HG02642 (cell line): ENCODE measurements around the gene PIP5K1B.

Experiments used
- ATAC-seq: cut with Tn5 transposase; IDR thresholded peaks from one replicate; pipeline ENCODE4 v1.9.1; 2021; ENCODE audit warnings: mild to moderate bottlenecking; ENCODE audit not compliant: unreplicated experiment, poor library complexity

The PIP5K1B gene

DNA sequence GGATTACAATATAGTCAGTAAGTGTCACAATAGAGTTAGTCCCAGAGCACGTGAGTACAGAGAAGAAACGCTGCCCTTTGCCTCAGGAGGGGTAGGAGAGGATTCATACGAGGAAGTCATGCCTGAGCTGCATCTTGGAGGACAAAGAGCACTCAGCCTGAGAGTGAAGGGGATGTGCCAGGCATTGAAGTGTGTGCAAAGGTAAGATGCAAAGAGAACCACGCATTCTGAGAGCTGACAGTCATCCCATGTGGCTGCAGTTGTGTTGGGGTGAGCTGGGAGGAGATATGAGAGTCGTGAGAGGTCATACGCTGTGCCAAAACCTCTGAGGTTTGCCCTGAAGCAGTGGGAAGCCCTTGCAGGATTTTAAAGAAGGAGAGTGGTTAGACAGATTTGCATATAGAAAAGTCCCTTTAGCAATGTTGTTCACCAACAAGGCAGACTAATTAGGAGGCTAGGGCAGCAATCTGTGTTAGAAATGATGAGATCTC, 97.5 kb downstream of the PIP5K1B start:
- ATAC-seq = peak; percentile 97

GRCh38 chr9:68804911-68805889, 100.2 kb downstream of the PIP5K1B start:
- ATAC-seq = no peak

DNA sequence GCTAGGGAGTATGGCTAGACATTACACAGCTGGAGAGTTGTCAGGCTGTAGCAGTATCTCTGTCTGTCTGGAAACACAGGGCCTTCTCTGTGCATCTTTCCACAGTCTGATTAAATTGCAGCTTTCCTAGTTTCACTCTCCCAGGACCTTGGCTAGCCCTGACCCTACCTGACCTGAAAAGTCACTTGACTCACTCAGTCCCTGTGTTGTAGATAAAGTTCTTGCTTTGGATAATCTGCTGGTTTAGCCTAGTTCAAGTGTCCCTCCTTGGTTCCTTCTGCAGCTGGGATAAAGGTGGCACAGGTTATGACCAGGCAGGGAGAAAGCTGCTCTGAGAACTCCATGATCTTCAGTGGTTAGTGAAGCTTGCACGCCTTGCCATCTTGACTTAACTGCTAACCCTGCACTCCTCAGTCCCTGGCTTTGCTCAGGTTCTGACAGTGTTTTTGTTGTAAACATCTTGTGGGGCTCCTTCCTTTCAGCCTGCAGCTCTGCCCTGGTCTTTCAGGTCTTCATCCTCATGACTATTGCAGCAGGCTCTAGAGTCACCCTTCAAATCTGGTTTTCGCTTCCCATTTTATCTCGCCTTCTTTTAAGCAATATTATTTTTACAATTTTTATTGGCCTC, 101.0 kb downstream of the PIP5K1B start:
- ATAC-seq = no peak

DNA sequence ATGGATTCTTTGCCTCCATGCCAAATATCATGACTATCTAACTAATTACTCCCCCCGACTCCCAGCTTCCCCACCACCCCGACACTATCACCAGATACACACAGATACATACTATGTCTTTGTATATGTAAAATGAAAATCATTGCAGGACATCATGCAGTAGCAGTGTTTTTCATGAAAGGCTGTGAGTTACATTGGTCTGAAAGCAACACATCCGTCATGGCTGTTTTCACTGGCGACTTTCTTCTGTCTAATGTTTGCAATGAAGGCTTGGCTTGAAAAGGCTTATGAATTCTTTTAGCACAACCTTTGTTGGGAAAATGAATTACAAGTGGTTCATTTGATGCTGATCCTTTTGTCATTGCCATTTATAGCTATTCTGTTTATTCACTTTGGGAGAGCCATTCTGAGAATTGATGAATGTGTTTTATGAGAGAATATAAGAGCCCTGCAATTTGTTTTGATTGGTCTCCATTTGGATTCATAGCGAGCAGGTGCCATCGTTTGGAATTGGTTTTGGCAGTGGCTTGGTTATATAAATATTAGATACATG, 103.4 kb downstream of the PIP5K1B start:
- no peak for ATAC-seq

DNA sequence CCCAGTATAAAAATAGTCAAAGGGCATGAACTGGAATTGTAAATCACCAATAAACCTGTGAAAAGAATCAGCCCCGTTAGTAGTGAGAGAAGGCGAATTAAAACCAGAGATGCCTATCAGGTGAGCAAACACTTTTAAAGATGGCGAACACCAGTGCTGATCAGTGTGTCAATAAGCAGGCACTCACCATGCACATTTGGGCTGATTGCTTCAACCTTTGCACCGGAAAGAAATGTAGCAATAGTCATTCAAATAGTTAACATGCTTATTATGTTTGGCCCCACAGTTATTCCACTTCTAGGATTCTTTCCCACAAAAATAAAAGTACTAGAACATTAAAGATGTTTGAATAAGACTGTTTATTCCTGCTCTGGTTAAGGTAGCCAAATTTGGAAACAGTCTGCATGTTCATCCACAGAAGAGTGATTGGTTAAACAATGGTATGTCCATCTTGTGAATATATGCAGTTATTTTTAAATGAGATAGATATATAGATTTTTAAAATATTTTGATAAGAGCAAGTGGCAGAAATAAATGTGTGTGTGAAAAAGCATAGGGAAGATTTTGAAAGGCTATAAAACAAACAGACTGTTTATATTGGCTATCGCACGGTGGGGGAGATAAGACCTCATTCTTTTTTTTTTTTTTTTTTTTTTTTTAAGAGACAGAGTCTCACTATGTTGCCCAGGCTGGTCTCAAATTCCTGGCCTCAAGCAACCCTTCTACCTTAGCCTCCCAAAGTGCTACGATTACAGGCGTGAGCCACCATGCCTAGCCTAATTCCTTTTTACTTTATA, 112.2 kb downstream of the PIP5K1B start:
- no peak for ATAC-seq

GRCh38 chr9:68819065-68819464, 114.0 kb downstream of the PIP5K1B start:
- ATAC-seq = no peak

DNA sequence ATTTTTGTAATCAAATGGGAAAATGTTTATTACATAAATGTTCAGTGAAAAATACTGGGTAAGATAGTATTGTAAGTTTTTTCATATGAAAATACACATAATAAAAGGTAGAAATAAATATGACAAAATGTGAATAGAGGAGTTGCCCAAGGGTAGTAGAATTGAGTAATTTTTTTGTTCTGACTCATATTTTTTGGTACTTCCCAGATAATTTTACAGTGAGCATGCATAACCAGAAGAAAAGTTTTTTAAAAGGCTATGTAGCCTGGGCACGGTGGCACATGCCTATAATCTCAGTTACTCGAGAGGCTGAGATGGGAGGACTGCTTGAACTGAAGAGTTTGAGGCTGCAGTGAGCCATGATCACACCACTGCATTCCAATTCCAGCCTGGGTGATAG, 116.9 kb downstream of the PIP5K1B start:
- ATAC-seq = no peak

DNA sequence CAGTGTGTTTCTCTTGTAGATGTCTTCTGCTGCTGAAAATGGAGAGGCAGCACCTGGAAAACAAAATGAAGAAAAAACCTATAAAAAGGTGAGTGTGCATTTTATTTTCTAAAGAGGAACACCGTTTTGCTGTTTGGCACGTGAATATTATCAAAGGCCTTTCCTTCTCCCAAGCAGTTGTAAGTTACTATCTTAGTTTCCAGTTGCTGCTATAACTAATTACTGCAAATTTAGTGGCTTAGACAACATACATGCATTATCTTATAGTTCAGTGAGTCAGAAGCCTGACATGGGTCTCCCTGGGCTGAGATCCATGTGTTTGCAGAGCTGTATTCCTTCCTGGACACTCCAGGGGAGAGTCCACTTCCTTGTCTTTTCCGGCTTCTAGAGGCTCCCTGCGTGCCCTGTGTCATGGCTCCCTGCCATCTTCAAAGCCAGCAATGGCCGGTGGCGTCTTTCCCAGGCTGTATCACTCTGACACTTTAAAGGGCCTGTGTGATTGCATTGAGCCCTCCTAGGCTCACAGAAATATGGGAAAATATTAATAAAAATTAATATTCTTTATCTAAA, 117.6 kb downstream of the PIP5K1B start:
- ATAC-seq = no peak

- ATAC-seq = no peak
These were observed 120.9 kb downstream of the PIP5K1B start for GRCh38 chr9:68825762-68826472.

DNA sequence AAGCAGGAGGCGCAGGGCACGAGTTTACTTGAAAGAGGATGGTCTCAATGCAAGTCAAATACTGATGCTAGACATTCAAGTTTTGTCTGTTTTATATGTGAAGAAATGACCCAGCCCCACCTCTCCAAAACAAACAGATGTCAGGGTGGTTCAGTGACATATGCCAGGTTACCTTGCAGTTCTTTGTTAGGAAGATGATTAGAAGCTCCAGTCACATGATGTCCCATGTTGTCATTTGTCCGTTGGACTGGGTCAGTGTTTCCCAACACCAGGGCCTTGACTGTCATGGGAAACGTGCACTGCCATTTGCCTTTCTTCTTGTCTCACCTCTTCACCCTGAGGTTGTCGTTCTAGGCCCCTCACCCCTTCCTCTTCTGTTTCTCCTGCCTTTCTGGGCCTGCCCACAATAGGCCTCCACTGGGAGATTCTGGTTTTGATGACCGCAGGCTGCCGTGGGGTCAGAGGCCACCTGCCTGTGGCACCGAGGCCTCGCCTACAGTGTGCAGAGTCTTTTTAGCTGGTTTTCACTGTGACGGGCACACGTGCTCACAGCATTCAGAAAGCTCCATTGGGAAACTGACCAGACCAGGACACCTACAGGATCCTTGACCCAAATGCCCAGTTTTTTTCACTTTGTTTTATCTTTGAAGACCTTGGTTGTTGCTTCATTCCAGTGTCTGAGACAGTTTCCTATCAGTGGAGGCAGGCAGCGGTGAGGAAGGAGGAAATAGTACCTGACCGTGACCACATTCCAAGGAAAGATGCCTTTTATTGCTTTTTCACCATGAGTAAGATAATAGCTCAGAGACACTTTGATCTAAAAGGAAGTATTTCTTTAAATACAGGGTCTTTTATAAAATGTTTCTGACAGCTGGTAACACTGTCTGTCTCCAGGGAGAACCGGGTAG, 123.1 kb downstream of the PIP5K1B start:
- no peak for ATAC-seq

DNA sequence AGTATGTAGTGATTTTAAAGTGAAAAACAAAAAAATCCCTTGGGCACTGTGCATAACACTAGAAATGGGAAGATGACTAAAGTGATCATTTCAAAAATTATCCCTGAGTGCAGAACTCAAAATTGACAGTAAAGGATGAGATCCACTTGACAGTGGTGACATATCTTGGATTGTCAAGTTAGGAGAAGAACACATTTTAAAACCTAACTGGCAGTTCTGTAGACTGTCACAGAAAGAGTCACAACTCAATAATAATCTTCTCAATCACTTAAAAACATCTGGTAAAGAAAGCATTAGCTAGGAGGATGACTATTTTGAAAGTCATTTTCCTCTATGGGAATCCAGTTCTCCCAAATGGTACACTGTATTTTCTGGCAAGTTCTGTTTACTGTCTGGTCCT, 127.1 kb downstream of the PIP5K1B start:
- no peak for ATAC-seq

DNA sequence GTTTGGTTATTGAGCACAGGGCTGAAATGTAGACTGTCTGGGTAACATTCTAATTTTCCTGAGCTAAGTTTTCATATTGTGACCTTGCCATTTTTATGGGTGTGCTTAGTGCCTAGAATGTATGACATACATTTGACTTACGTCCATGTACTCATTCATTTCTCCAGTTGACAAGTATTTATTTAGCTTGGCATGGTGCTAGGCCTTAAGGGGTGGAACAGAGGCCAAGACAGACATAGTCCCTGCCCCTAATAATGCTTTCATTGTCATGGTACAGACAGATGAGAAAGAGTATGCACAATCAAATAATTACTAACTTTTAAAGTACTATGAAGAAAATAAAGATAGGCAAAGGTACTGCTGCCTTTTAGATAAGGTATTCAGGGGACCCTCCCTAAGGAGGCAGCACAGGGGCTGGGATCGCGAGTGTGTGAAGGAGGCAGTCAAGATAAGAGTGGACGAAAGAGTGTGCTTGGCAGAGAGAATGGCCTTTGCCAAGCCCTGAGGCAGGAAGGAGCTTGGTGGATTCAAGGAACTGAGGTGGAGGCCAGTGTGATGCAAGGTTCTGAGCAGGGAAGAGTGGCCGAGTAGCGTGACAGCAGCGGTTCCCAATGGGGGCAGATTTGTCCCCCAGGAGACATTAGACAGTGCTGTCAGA, 128.0 kb downstream of the PIP5K1B start:
- no peak for ATAC-seq

- ATAC-seq = no peak
These were observed 130.0 kb downstream of the PIP5K1B start for GRCh38 chr9:68834931-68835520.

DNA sequence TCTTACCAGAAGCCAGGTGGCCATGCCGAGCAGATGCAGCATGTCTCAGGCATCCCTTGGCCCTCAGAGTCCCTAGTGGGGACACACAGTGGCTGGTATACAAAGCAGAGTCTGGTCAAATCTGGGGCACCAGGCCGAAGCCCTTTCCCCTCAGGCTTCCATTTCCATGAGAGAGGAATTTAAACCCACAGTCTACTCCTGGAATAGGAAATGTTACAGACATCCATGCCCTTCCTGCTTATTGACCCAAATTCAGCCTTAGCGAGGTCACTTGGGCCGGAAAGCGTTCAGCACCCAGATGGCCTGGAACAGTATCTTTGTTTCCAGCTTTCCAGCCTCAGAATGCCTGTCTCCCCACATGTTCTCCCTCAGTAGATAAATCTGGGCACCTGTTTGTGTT, 131.7 kb downstream of the PIP5K1B start:
- no peak for ATAC-seq

DNA sequence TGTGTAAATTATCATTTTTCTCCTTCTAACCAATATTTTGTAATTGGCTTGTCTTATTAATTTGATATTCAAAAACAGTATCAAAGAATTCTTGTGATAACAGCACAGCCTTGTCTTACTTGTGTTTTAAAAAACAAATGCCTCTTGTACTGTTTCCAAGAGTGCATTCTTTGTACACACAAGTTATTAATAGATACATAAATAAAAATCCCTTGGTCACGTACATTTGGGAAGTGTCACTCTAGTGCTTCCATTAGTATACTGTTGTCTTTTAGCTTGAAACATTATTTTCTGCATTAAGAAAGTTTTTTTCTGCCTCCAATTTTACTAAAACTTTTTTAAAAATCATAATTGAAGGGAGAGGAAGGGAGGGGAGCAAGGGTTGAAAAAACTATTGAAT, 133.2 kb downstream of the PIP5K1B start:
- ATAC-seq = no peak

GRCh38 chr9:68841276-68842052, 136.4 kb downstream of the PIP5K1B start:
- no peak for ATAC-seq

DNA sequence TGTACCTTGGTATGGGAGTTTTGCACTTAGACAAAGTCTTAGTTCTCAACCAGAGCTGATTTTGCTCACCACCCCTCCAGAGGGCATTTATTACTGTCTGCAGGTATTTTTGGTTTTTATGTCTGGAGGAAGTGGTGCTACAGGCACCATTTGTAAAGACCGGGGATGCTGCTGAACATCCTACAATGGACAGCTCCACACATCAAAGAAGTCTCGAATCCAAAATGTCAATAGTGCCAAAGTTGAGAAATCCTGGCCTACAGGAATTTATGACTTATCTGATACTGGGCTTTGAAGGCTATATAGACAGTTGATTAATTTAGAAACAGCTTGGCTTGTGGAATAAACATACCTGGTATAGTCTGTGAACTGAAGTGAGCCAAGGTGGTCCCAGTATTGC, 137.5 kb downstream of the PIP5K1B start:
- ATAC-seq = no peak
